Left ventricle myocardium inferior (tissue), 1 donor: ENCODE measurements around the gene NCKAP1. TPM values are rescaled to one million over a fixed set of nuclear protein-coding genes. Genes with fewer than 3 reads are reported as not detected.

Source experiments
- DNase-seq: peaks from one replicate; pipeline ENCODE4 v3.0.0-alpha.2; 2020
- H3K27ac ChIP-seq: fragments of 200-600 bp; replicated peaks from 2 replicates; pipeline ENCODE4 v1.8.0; 2021
- H3K27me3 ChIP-seq: fragments of 200-600 bp; 2 replicates; pipeline ENCODE4 v1.8.0; 2021; ENCODE audit warnings: low read depth
- H3K36me3 ChIP-seq: fragments of 200-600 bp; 2 replicates; pipeline ENCODE4 v1.8.0; 2021
- H3K4me1 ChIP-seq: fragments of 200-600 bp; 2 replicates; pipeline ENCODE4 v1.8.0; 2021
- H3K4me3 ChIP-seq: fragments of 200-600 bp; 2 replicates; pipeline ENCODE4 v1.8.0; 2021; ENCODE audit warnings: mild to moderate bottlenecking, moderate library complexity
- H3K9me3 ChIP-seq: fragments of 200-600 bp; replicated peaks from 2 replicates; pipeline ENCODE4 v1.8.0; 2021
- intact Hi-C: fragments of 100-400 bp; cut with micrococcal nuclease; formaldehyde crosslinking; loops from one replicate; pipeline ENCODE4 v1.11.0; 2022
- total RNA-seq: library from RNA; stranded (reverse); fragmentation: NEBNext Ultra II Directional; extraction: Animal tissue kit (Norgen Biotek cat#: 25700); gene quantifications from one replicate; pipeline ENCODE4 v1.2.1, GENCODE V29; 2021
- TF ChIP-seq, protein P1 (sequence below): fragments of 200-600 bp; IDR thresholded peaks from 2 replicates; pipeline ENCODE4 v1.8.0; 2021; ENCODE audit warnings: antibody characterized with exemption, mild to moderate bottlenecking, borderline replicate concordance
- donor health status: DM: no; HTN: yes; CAD: no; lungs with severe emphysema.

The NCKAP1 gene
- total RNA-seq, 1 donor from 2014 or later: 142 TPM

GRCh38 chr2:182920631-182921056 is 117.6 kb downstream of the NCKAP1 start:
- Histone ChIP-seq H3K27me3 (no peaks in the 10 kb centered on the region), H3K4me3 (no peak overlapping the region), H3K27ac (no peak overlapping the region), H3K4me1 (peaks cover 2% of the 10 kb centered on the region), H3K36me3 (peaks cover 36% of the 10 kb centered on the region), H3K9me3 (no peaks in the 10 kb centered on the region)
- intact Hi-C loops: loop anchor here (5.0 to 10.0 kb wide), 2 partner anchors 64 to 133 kb away; no protein-coding TSS in a partner anchor
- TF ChIP-seq, protein P1, sequence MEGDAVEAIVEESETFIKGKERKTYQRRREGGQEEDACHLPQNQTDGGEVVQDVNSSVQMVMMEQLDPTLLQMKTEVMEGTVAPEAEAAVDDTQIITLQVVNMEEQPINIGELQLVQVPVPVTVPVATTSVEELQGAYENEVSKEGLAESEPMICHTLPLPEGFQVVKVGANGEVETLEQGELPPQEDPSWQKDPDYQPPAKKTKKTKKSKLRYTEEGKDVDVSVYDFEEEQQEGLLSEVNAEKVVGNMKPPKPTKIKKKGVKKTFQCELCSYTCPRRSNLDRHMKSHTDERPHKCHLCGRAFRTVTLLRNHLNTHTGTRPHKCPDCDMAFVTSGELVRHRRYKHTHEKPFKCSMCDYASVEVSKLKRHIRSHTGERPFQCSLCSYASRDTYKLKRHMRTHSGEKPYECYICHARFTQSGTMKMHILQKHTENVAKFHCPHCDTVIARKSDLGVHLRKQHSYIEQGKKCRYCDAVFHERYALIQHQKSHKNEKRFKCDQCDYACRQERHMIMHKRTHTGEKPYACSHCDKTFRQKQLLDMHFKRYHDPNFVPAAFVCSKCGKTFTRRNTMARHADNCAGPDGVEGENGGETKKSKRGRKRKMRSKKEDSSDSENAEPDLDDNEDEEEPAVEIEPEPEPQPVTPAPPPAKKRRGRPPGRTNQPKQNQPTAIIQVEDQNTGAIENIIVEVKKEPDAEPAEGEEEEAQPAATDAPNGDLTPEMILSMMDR: no peak
- no peak for DNase-seq

GRCh38 chr2:182920089-182920488 is 118.2 kb downstream of the NCKAP1 start:
- intact Hi-C loops: loop anchor here (5.0 to 10.0 kb wide), 2 partner anchors 65 to 133 kb away; no protein-coding TSS in a partner anchor
- TF ChIP-seq, protein P1: no peak
- peaks cover 8% of the 10 kb centered on the region for H3K4me1 ChIP-seq
- H3K36me3 ChIP-seq: peaks cover 31% of the 10 kb centered on the region
- no peak overlapping the region for H3K4me3 ChIP-seq
- no peaks in the 10 kb centered on the region for H3K9me3 ChIP-seq
- no peaks in the 10 kb centered on the region for H3K27me3 ChIP-seq
- no peak overlapping the region for H3K27ac ChIP-seq
- DNase-seq: no peak

DNA sequence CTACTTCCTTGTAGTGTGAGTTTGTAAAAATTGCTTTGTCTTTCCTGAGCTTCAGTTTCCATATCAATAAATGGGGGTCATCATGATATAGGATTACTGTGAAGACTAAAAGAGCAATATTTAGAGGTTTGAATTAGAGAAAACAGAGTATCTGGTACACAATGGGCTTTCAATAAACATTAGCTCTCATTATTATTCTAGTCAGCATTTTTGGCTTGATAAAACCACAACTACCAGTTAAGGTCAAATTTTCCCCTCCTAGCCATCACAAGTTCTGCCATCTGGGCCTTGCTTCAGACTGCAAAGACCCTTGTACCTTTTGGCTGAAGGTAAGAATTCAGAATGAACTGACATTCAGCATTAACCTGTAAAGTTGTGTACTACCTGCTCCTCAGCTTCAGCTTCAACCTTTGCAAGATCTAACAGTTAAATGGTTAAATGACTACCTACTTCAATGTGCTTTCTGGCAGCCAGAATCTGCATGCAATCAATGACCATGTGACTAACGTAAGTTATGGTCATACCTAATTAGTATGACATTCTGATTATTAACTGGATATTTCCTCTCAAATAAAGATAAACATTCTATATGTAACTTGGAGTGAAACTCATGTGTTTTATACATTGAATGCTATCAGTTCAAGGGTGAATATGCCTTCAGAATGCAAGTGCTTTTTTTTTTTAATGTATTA is 119.2 kb downstream of the NCKAP1 start:
- peaks cover 33% of the 10 kb centered on the region for H3K36me3 ChIP-seq
- intact Hi-C loops: no loop called here
- no peaks in the 10 kb centered on the region for H3K9me3 ChIP-seq
- TF ChIP-seq, protein P1: no peak
- peaks cover 10% of the 10 kb centered on the region for H3K4me1 ChIP-seq
- no peaks in the 10 kb centered on the region for H3K27me3 ChIP-seq
- no peak overlapping the region for H3K4me3 ChIP-seq
- no peak overlapping the region for H3K27ac ChIP-seq
- no peak for DNase-seq

DNA sequence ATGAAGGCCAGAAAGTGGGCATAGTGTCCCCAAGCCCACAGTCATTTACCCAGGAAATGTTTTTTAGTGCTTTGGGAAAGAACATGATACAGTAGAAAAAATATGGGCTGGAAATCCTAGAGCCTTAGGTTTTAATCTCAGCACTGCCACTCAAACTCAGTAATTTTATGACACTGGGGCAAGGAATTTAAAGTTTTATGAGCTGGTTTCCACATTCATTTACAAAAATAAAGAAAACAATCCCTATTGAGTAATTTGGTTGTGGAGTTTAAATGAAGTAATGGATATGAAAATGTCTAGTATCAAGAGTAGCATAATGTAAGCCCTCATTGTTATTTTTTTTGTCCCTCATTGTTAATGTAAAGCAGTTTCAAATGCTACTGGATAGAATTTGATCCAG is 120.3 kb downstream of the NCKAP1 start:
- Histone ChIP-seq H3K27ac (no peak overlapping the region), H3K4me1 (peaks cover 10% of the 10 kb centered on the region), H3K4me3 (no peak overlapping the region), H3K36me3 (peaks cover 34% of the 10 kb centered on the region), H3K27me3 (no peaks in the 10 kb centered on the region), H3K9me3 (no peaks in the 10 kb centered on the region)
- intact Hi-C loops: no loop called here
- DNase-seq: no peak
- TF ChIP-seq, protein P1: no peak

DNA sequence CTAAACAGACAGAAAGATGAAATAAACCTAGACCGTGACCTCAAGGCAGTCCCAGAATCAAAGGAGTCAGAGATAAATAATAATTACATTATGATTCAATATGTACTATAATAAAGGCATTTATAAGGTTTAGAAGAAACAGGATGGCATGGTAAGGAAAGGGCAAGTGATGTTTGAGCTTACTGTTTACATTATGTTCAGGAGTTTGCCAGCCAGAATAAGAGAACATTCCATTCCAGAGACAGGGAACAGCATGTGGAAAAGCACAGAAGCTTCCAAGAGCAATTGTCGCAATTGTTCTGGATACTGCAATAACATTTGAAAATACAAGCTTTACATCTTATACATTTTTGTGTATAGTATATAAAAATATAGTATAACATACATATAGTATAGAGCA is 121.8 kb downstream of the NCKAP1 start:
- H3K9me3 ChIP-seq: no peaks in the 10 kb centered on the region
- peaks cover 33% of the 10 kb centered on the region for H3K36me3 ChIP-seq
- DNase-seq: no peak
- no peaks in the 10 kb centered on the region for H3K27me3 ChIP-seq
- TF ChIP-seq, protein P1: no peak
- no peak overlapping the region for H3K4me3 ChIP-seq
- H3K27ac ChIP-seq: no peak overlapping the region
- peaks cover 10% of the 10 kb centered on the region for H3K4me1 ChIP-seq
- intact Hi-C loops: no loop called here
